H9 (cell line): ENCODE measurements around the gene RILPL2. TPM values are rescaled to one million over a fixed set of nuclear protein-coding genes. Genes with fewer than 3 reads are reported as not detected.

Source experiments
- DNase-seq: peaks from one replicate; pipeline ENCODE4 v3.0.0-alpha.2; 2017
- H2AFZ ChIP-seq: one replicate; pipeline ENCODE4 v1.6.1; 2013; ENCODE audit warnings: mild to moderate bottlenecking, low read length, control low read depth, moderate library complexity
- H2AK5ac ChIP-seq: 2 replicates; pipeline ENCODE4 v1.6.1; 2013; ENCODE audit warnings: low read length, control low read depth, mixed read lengths; ENCODE audit not compliant: insufficient read length
- H2BK120ac ChIP-seq: one replicate; pipeline ENCODE4 v1.6.1; 2013; ENCODE audit warnings: low read depth, mild to moderate bottlenecking, low read length, control low read depth, inconsistent platforms; ENCODE audit not compliant: poor library complexity, severe bottlenecking
- H2BK12ac ChIP-seq: 2 replicates; pipeline ENCODE4 v1.6.1; 2013; ENCODE audit warnings: low read length, control low read depth, mixed read lengths, low read depth; ENCODE audit not compliant: insufficient read length
- H2BK15ac ChIP-seq: 2 replicates; pipeline ENCODE4 v1.6.1; 2013; ENCODE audit warnings: low read depth, low read length, control low read depth
- H2BK20ac ChIP-seq: one replicate; pipeline ENCODE4 v1.6.1; 2013; ENCODE audit warnings: low read depth, mild to moderate bottlenecking, low read length, control low read depth, inconsistent platforms; ENCODE audit not compliant: poor library complexity, severe bottlenecking
- H2BK5ac ChIP-seq: 2 replicates; pipeline ENCODE4 v1.6.1; 2013; ENCODE audit warnings: low read length, control low read depth, mixed read lengths; ENCODE audit not compliant: insufficient read length
- H3K14ac ChIP-seq: 2 replicates; pipeline ENCODE4 v1.6.1; 2013; ENCODE audit warnings: low read length, control low read depth; ENCODE audit not compliant: insufficient read depth
- H3K18ac ChIP-seq: 2 replicates; pipeline ENCODE4 v1.6.1; 2013; ENCODE audit warnings: low read depth, mild to moderate bottlenecking, mixed read lengths, low read length, control low read depth; ENCODE audit not compliant: insufficient read length
- H3K23ac ChIP-seq: 2 replicates; pipeline ENCODE4 v1.6.1; 2013; ENCODE audit warnings: low read length, control low read depth, mixed read lengths, low read depth; ENCODE audit not compliant: insufficient read length
- H3K23me2 ChIP-seq: 2 replicates; pipeline ENCODE4 v1.6.1; 2013; ENCODE audit warnings: low read depth, mild to moderate bottlenecking, mixed read lengths, low read length, control low read depth; ENCODE audit not compliant: insufficient read length, poor library complexity, severe bottlenecking
- H3K27ac ChIP-seq: 2 replicates; pipeline ENCODE4 v1.5.1; 2013; ENCODE audit warnings: low read length, control low read depth, mixed read lengths, low read depth; ENCODE audit not compliant: insufficient read length
- H3K27me3 ChIP-seq: 2 replicates; pipeline ENCODE4 v1.6.1; 2013; ENCODE audit warnings: low read length, control low read depth, inconsistent platforms; ENCODE audit not compliant: insufficient read depth
- H3K4ac ChIP-seq: 2 replicates; pipeline ENCODE4 v1.6.1; 2013; ENCODE audit warnings: low read depth, mild to moderate bottlenecking, control low read depth, inconsistent platforms, low read length, moderate library complexity
- H3K4me1 ChIP-seq: 2 replicates; pipeline ENCODE4 v1.6.1; 2013; ENCODE audit warnings: low read length, control low read depth, inconsistent platforms; ENCODE audit not compliant: insufficient read depth
- H3K4me2 ChIP-seq: 2 replicates; pipeline ENCODE4 v1.6.1; 2013; ENCODE audit warnings: low read length, control low read depth, mixed read lengths; ENCODE audit not compliant: insufficient read length, insufficient read depth
- H3K56ac ChIP-seq: 2 replicates; pipeline ENCODE4 v1.6.1; 2013; ENCODE audit warnings: low read depth, mild to moderate bottlenecking, mixed read lengths, low read length, control low read depth; ENCODE audit not compliant: insufficient read length
- H3K79me1 ChIP-seq: 2 replicates; pipeline ENCODE4 v1.6.1; 2013; ENCODE audit warnings: low read depth, mild to moderate bottlenecking, moderate library complexity, low read length, control low read depth, inconsistent platforms; ENCODE audit not compliant: insufficient read depth, poor library complexity, severe bottlenecking
- H3K79me2 ChIP-seq: 2 replicates; pipeline ENCODE4 v1.6.1; 2013; ENCODE audit warnings: low read length, control low read depth, inconsistent platforms; ENCODE audit not compliant: insufficient read depth
- H3K9ac ChIP-seq: 2 replicates; pipeline ENCODE4 v1.6.1; 2013; ENCODE audit warnings: low read length, control low read depth, mixed read lengths; ENCODE audit not compliant: insufficient read length; ENCODE audit errors: extremely low read depth
- H3K9me3 ChIP-seq: one replicate; pipeline ENCODE4 v1.6.1; 2013; ENCODE audit warnings: low read depth, low read length, inconsistent platforms; ENCODE audit not compliant: control insufficient read depth
- H3T11ph ChIP-seq: one replicate; pipeline ENCODE4 v1.6.1; 2013; ENCODE audit warnings: mild to moderate bottlenecking, low read length, control low read depth, inconsistent platforms
- H4K20me1 ChIP-seq: one replicate; pipeline ENCODE4 v1.6.1; 2013; ENCODE audit not compliant: control insufficient read depth, insufficient read length, insufficient read depth
- H4K5ac ChIP-seq: 2 replicates; pipeline ENCODE4 v1.6.1; 2013; ENCODE audit warnings: low read depth, mild to moderate bottlenecking, mixed read lengths, low read length, control low read depth; ENCODE audit not compliant: insufficient read length
- H4K8ac ChIP-seq: replicated peaks from 2 replicates; pipeline ENCODE4 v1.6.1; 2013; ENCODE audit warnings: low read length, control low read depth, mixed read lengths, low read depth; ENCODE audit not compliant: insufficient read length
- H4K91ac ChIP-seq: 2 replicates; pipeline ENCODE4 v1.6.1; 2013; ENCODE audit warnings: low read depth, mild to moderate bottlenecking, moderate library complexity, mixed read lengths, low read length, control low read depth; ENCODE audit not compliant: insufficient read length
- H3K27ac Mint-ChIP-seq, 3 experiments: 2 replicates in 2 of 3; 3 replicates in 1 of 3; pipeline ENCODE4 v1.8.0; 2020 to 2021; ENCODE audit warnings: mixed read lengths in 3 of 3, mild to moderate bottlenecking in 1 of 3, moderate library complexity in 1 of 3
- H3K27me3 Mint-ChIP-seq: 2 replicates; pipeline ENCODE4 v1.8.0; 2021; ENCODE audit warnings: low read depth, mild to moderate bottlenecking, moderate library complexity, mixed read lengths
- H3K36me3 Mint-ChIP-seq, 3 experiments: 2 replicates in 2 of 3; 3 replicates in 1 of 3; pipeline ENCODE4 v1.8.0; 2020 to 2021; ENCODE audit warnings: low read depth in 3 of 3, mixed read lengths in 3 of 3; ENCODE audit not compliant: insufficient read depth in 1 of 3
- H3K4me1 Mint-ChIP-seq, 2 experiments: 2 replicates each; pipeline ENCODE4 v1.8.0; 2020; ENCODE audit warnings: mixed read lengths in 2 of 2
- H3K4me3 Mint-ChIP-seq, 2 experiments: 2 replicates in 1 of 2; 3 replicates in 1 of 2; pipeline ENCODE4 v1.8.0; 2020 to 2021; ENCODE audit warnings: mild to moderate bottlenecking in 2 of 2, mixed read lengths in 2 of 2, moderate library complexity in 1 of 2
- H3K9me3 Mint-ChIP-seq, 2 experiments: 2 replicates in 1 of 2; 3 replicates in 1 of 2; pipeline ENCODE4 v1.8.0; 2020; ENCODE audit warnings: mild to moderate bottlenecking in 2 of 2, mixed read lengths in 2 of 2, moderate library complexity in 1 of 2
- whole genome bisulfite sequencing: extraction: QIAGEN DNeasy Blood & Tissue Kit; methylation state at CpG from one replicate; pipeline ENCODE4 v1.1.7; 2013; ENCODE audit warnings: missing lambda C conversion rate, low lambda C conversion rate, mixed read lengths; ENCODE audit not compliant: insufficient read length; ENCODE audit errors: extremely low coverage; 5-methylcytosine and 5-hydroxymethylcytosine counted together
- total RNA-seq: library from RNA; stranded (reverse); gene quantifications from 2 replicates; pipeline ENCODE4 v1.2.1, GENCODE V29; 2021
- TF ChIP-seq, protein P1 (sequence below): fragments of 200-600 bp; sonication (generic); conservative IDR thresholded peaks from 3 replicates; pipeline ENCODE4 v1.8.0; 2021; ENCODE audit warnings: antibody characterized with exemption, mild to moderate bottlenecking

RILPL2 gene
- total RNA-seq, 1 experiment from 2014 or later: 1.4 TPM

DNA sequence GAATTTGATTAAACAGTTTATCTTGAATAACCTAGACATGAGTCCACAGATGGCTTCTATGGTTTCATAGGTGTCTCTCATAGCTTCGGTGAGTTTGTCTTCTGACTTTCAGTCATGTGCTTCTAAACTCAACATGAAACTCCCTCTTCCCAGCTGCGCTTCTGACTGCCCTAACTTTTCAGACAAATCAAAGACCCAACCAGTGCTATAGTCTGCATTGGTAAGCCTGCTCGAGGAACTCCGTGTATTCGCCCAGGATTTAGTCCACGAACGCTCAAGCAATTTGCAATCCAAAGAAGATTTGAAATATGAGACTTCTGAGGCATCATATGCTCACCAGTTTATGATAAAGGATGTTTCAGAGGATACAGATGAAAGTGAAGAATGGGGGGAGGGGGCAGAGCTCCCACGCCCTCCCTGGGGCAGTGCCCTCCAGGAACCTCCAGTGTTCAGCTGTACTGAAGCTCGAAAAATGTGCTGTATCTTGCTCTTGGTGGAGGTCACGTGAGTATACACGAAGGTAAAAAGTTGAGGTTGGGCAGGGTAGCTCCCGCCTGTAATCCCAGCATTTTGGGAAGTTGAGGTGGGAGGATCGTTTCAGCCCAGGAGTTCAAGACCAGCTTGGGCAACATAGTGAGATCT is 5.2 kb upstream of the RILPL2 start:
- Histone ChIP-seq H3K4me1 (no peaks in the 10 kb centered on the region), H3K79me2 (no peaks in the 10 kb centered on the region), H2AK5ac (no peak overlapping the region), H3K23me2 (peaks cover 4% of the 10 kb centered on the region), H3T11ph (no peak overlapping the region), H3K56ac (no peak overlapping the region), H3K14ac (no peak overlapping the region), H2BK20ac (no peak overlapping the region), H3K18ac (no peak overlapping the region), H3K79me1 (no peaks in the 10 kb centered on the region), H4K20me1 (no peaks in the 10 kb centered on the region), H3K27me3 (peaks cover 2% of the 10 kb centered on the region), H4K91ac (no peak overlapping the region), H3K23ac (no peak overlapping the region), H2BK5ac (no peak overlapping the region), H2AFZ (no peak overlapping the region), H3K4me2 (no peak overlapping the region), H3K9ac (no peak overlapping the region), H3K9me3 (no peaks in the 10 kb centered on the region), H3K27ac (no peak overlapping the region), H4K8ac (no peak overlapping the region), H2BK15ac (no peak overlapping the region), H3K4ac (no peak overlapping the region), H2BK120ac (no peak overlapping the region), H2BK12ac (no peak overlapping the region), H4K5ac (no peak overlapping the region)
- peaks cover 6 to 10% of the 10 kb centered on the region in 2 experiments for H3K4me1 Mint-ChIP-seq
- H3K27ac Mint-ChIP-seq: no peak overlapping the region
- WGBS: no CpG with 5 or more reads among the region's 13 CpGs
- H3K36me3 Mint-ChIP-seq: no peaks in the 10 kb centered on the region
- H3K4me3 Mint-ChIP-seq: no peak overlapping the region
- H3K9me3 Mint-ChIP-seq: no peaks in the 10 kb centered on the region
- no peak for DNase-seq
- TF ChIP-seq, protein P1, sequence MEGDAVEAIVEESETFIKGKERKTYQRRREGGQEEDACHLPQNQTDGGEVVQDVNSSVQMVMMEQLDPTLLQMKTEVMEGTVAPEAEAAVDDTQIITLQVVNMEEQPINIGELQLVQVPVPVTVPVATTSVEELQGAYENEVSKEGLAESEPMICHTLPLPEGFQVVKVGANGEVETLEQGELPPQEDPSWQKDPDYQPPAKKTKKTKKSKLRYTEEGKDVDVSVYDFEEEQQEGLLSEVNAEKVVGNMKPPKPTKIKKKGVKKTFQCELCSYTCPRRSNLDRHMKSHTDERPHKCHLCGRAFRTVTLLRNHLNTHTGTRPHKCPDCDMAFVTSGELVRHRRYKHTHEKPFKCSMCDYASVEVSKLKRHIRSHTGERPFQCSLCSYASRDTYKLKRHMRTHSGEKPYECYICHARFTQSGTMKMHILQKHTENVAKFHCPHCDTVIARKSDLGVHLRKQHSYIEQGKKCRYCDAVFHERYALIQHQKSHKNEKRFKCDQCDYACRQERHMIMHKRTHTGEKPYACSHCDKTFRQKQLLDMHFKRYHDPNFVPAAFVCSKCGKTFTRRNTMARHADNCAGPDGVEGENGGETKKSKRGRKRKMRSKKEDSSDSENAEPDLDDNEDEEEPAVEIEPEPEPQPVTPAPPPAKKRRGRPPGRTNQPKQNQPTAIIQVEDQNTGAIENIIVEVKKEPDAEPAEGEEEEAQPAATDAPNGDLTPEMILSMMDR: no peak
- H3K27me3 Mint-ChIP-seq: peaks cover 39% of the 10 kb centered on the region
